Erythroblast (primary cell): Measurements from ENCODE around the gene CEP85L.

Experiments
- GATA1 ChIP-seq: IDR thresholded peaks from 2 replicates; pipeline ENCODE4 v1.6.1; 2011; ENCODE audit warnings: low read depth, mild to moderate bottlenecking, control low read depth, low read length, moderate library complexity
- POLR2A ChIP-seq: IDR thresholded peaks from 2 replicates; pipeline ENCODE4 v1.6.1; 2011; ENCODE audit warnings: mild to moderate bottlenecking, low read length

GRCh38 chr6:118569498-118569897, 81.9 kb downstream of the CEP85L start:
- no peak for TF ChIP-seq POLR2A
- TF ChIP-seq GATA1, result no peak
